CD4-positive, alpha-beta memory T cell (primary cell): ENCODE results near the gene FAM151B. TPM values are rescaled to one million over a fixed set of nuclear protein-coding genes. Genes with fewer than 3 reads are reported as not detected.
"Not testable (repeated sequence)": the region's sequence is repeated elsewhere in the genome, so short reads cannot be mapped to it uniquely, and the experiment has no call there.

Experiments used
- CTCF ChIA-PET: fragments of 350-600 bp; sonication (Branson Sonifier 250); formaldehyde crosslinking; loops from one replicate; lab custom pipeline; 2021; ENCODE audit warnings: inconsistent platforms; ENCODE audit not compliant: partially characterized antibody; lab: Charles Lee
- POLR2A ChIA-PET: fragments of 350-600 bp; sonication (Branson Sonifier 250); formaldehyde crosslinking; loops from one replicate; lab custom pipeline; 2021; ENCODE audit not compliant: partially characterized antibody; lab: Charles Lee
- DNase-seq, 5 donors: peaks; one replicate each; pipeline versions ENCODE4 v3.0.0 to v3.0.0-alpha.2; 2020 to 2022; ENCODE audit warnings: mixed read lengths in 1 of 5
- H3K27ac ChIP-seq: one replicate; pipeline ENCODE4 v1.7.0; 2013; ENCODE audit warnings: low read depth, low read length
- H3K27me3 ChIP-seq: 2 replicates; pipeline ENCODE4 v1.7.0; 2013; ENCODE audit warnings: mild to moderate bottlenecking, low read length, moderate library complexity; ENCODE audit not compliant: insufficient read depth
- H3K36me3 ChIP-seq: 2 replicates; pipeline ENCODE4 v1.7.0; 2013; ENCODE audit warnings: mild to moderate bottlenecking, low read length, moderate library complexity; ENCODE audit not compliant: insufficient read depth
- H3K4me1 ChIP-seq: 2 replicates; pipeline ENCODE4 v1.7.0; 2013; ENCODE audit warnings: mild to moderate bottlenecking, low read length, moderate library complexity; ENCODE audit not compliant: insufficient read depth
- H3K4me3 ChIP-seq, 2 donors: one replicate each; pipeline ENCODE4 v1.7.0; 2013; ENCODE audit warnings: low read length in 2 of 2, mild to moderate bottlenecking in 1 of 2
- H3K9me3 ChIP-seq, 2 donors: one replicate each; pipeline ENCODE4 v1.7.0; 2013; ENCODE audit warnings: low read length in 2 of 2, control low read depth in 1 of 2; ENCODE audit not compliant: control insufficient read depth in 1 of 2
- H3K27ac Mint-ChIP-seq, 7 donors: one replicate each; pipeline ENCODE4 v1.8.0; 2020 to 2021; ENCODE audit warnings: mixed read lengths in 7 of 7, mild to moderate bottlenecking in 6 of 7, inconsistent platforms in 3 of 7, moderate library complexity in 3 of 7
- H3K27me3 Mint-ChIP-seq, 2 donors: one replicate each; pipeline ENCODE4 v1.8.0; 2020 to 2021; ENCODE audit warnings: mixed read lengths in 2 of 2
- H3K36me3 Mint-ChIP-seq, 2 donors: one replicate each; pipeline ENCODE4 v1.8.0; 2020 to 2021; ENCODE audit warnings: mixed read lengths in 2 of 2, inconsistent platforms in 1 of 2, mild to moderate bottlenecking in 1 of 2
- H3K4me1 Mint-ChIP-seq, 4 donors: one replicate each; pipeline ENCODE4 v1.8.0; 2020 to 2021; ENCODE audit warnings: mixed read lengths in 4 of 4, mild to moderate bottlenecking in 1 of 4
- H3K4me3 Mint-ChIP-seq, 8 donors: one replicate each; pipeline ENCODE4 v1.8.0; 2020 to 2021; ENCODE audit warnings: mixed read lengths in 8 of 8, mild to moderate bottlenecking in 7 of 8, moderate library complexity in 6 of 8, inconsistent platforms in 3 of 8
- H3K9me3 Mint-ChIP-seq, 8 donors: one replicate each; pipeline ENCODE4 v1.8.0; 2020 to 2021; ENCODE audit warnings: mixed read lengths in 8 of 8, mild to moderate bottlenecking in 5 of 8, inconsistent platforms in 3 of 8, moderate library complexity in 1 of 8
- intact Hi-C: fragments of 100-400 bp; cut with micrococcal nuclease; formaldehyde crosslinking; loops from one replicate; pipeline ENCODE4 v1.15.1; 2023
- polyA plus RNA-seq, 2 donors: library from polyadenylated mRNA; unstranded; fragments of 300-500 nt; fragmentation: Illumina TruSeq; gene quantifications; one replicate each; pipeline ENCODE4 v1.2.3, GENCODE V29; 2021
- total RNA-seq, 2 experiments: library from RNA; stranded (reverse); gene quantifications; one replicate each; pipeline ENCODE4 v1.2.3, GENCODE V29; 2021

Gene FAM151B
- total and polyA plus RNA-seq, 4 experiments from 2014 or later: 0.16 to 0.47 (median 0.39) TPM; not detected in 1

- intact Hi-C loops: loop anchor here (10.0 kb wide), 1 partner anchor 821 kb away; the partner anchor contains the start of gene ZCCHC9
- no peak overlapping the region for H3K4me3 ChIP-seq
Measured at GRCh38 chr5:80483636-80484232, 4.2 kb upstream of the FAM151B start.

GRCh38 chr5:80487444-80487828 is 464 bp upstream of the FAM151B start:
- POLR2A ChIA-PET: no interaction called here
- Histone ChIP-seq H3K27me3 (no peaks in the 10 kb centered on the region), H3K4me1 (peaks cover 15% of the 10 kb centered on the region), H3K27ac (peak overlapping the region; percentile 9), H3K9me3 (no peaks in the 10 kb centered on the region), H3K4me3 (peak overlapping the region in 1 of 2 donors; percentile 48), H3K36me3 (no peaks in the 10 kb centered on the region)
- intact Hi-C loops: loop anchor here (10.0 kb wide), 1 partner anchor 817 kb away; the partner anchor contains the start of gene ZCCHC9
- peaks cover 0 to 29% (median 9%) of the 10 kb centered on the region in 8 donors for H3K9me3 Mint-ChIP-seq
- H3K4me3 Mint-ChIP-seq: peak overlapping the region; percentile 72 to 90 (median 78)
- peaks cover 7 to 20% (median 16%) of the 10 kb centered on the region in 4 donors for H3K4me1 Mint-ChIP-seq
- H3K27me3 Mint-ChIP-seq: peaks cover 6 to 10% of the 10 kb centered on the region in 2 donors
- no peak for DNase-seq
- H3K36me3 Mint-ChIP-seq: peaks cover 8 to 14% of the 10 kb centered on the region in 2 donors
- peak overlapping the region in 2 of 7 donors; percentile 29 to 87 for H3K27ac Mint-ChIP-seq
- CTCF ChIA-PET: interaction anchor here (1.0 kb wide), 1 partner anchor 9 kb away, joined by 3 read pairs; no protein-coding TSS in a partner anchor

More at GRCh38 chr5:80483636-80484232, 4.2 kb upstream of the FAM151B start:
- Histone ChIP-seq H3K27ac (no peak overlapping the region), H3K4me1 (peaks cover 15% of the 10 kb centered on the region), H3K27me3 (no peaks in the 10 kb centered on the region), H3K9me3 (no peaks in the 10 kb centered on the region), H3K36me3 (no peaks in the 10 kb centered on the region)
- Mint-ChIP-seq H3K4me1 (peaks cover 7 to 20% (median 14%) of the 10 kb centered on the region in 4 donors), H3K36me3 (peaks cover 15 to 26% of the 10 kb centered on the region in 2 donors), H3K4me3 (no peak overlapping the region), H3K27me3 (peaks cover 4 to 8% of the 10 kb centered on the region in 2 donors), H3K9me3 (peaks cover 0 to 42% (median 17%) of the 10 kb centered on the region in 8 donors), H3K27ac (no peak overlapping the region)
- ChIA-PET POLR2A (no interaction called here), CTCF (no interaction called here)
- no peak for DNase-seq

- Histone ChIP-seq H3K27ac (no peak overlapping the region), H3K4me3 (no peak overlapping the region), H3K4me1 (peaks cover 15% of the 10 kb centered on the region), H3K36me3 (no peaks in the 10 kb centered on the region), H3K9me3 (no peaks in the 10 kb centered on the region), H3K27me3 (no peaks in the 10 kb centered on the region)
- peaks cover 6 to 10% of the 10 kb centered on the region in 2 donors for H3K27me3 Mint-ChIP-seq
- no peak for DNase-seq
- no peak overlapping the region for H3K27ac Mint-ChIP-seq
- H3K4me3 Mint-ChIP-seq: no peak overlapping the region
- ChIA-PET POLR2A (no interaction called here), CTCF (no interaction called here)
- H3K9me3 Mint-ChIP-seq: peaks cover 0 to 10% (median 0%) of the 10 kb centered on the region in 8 donors
- peaks cover 7 to 20% (median 15%) of the 10 kb centered on the region in 4 donors for H3K4me1 Mint-ChIP-seq
- H3K36me3 Mint-ChIP-seq: peaks cover 2% of the 10 kb centered on the region in 2 donors
- intact Hi-C loops: no loop called here
Measured at GRCh38 chr5:80491296-80491695, 3.4 kb downstream of the FAM151B start.

- Histone ChIP-seq H3K9me3 (no peaks in the 10 kb centered on the region), H3K36me3 (no peaks in the 10 kb centered on the region), H3K4me3 (no peak overlapping the region), H3K4me1 (peaks cover 7% of the 10 kb centered on the region), H3K27ac (no peak overlapping the region), H3K27me3 (no peaks in the 10 kb centered on the region)
- CTCF ChIA-PET: interaction anchor here (0.8 kb wide), 1 partner anchor 11 kb away, joined by 3 read pairs; no protein-coding TSS in a partner anchor
- Mint-ChIP-seq H3K9me3 (peaks cover 0 to 3% (median 0%) of the 10 kb centered on the region in 8 donors), H3K27me3 (peaks cover 2% of the 10 kb centered on the region in 2 donors), H3K36me3 (peaks cover 0 to 2% of the 10 kb centered on the region in 2 donors), H3K27ac (no peak overlapping the region), H3K4me3 (no peak overlapping the region), H3K4me1 (peaks cover 2 to 7% (median 6%) of the 10 kb centered on the region in 4 donors)
- intact Hi-C loops: no loop called here
- POLR2A ChIA-PET: no interaction called here
- DNase-seq: no peak
Measured at GRCh38 chr5:80492741-80493140, 4.8 kb downstream of the FAM151B start.

- H3K27ac ChIP-seq, DNase-seq, H3K36me3 Mint-ChIP-seq, H3K4me1 ChIP-seq, intact Hi-C loops, H3K27ac Mint-ChIP-seq, H3K9me3 Mint-ChIP-seq, H3K27me3 Mint-ChIP-seq, H3K36me3 ChIP-seq, H3K4me3 Mint-ChIP-seq, H3K4me3 ChIP-seq, H3K9me3 ChIP-seq, H3K4me1 Mint-ChIP-seq, POLR2A ChIA-PET, H3K27me3 ChIP-seq: not testable (repeated sequence)
- CTCF ChIA-PET: interaction anchor here (0.8 kb wide), 1 partner anchor 12 kb away, joined by 3 read pairs; no protein-coding TSS in a partner anchor
Measured at GRCh38 chr5:80493443-80493842, 5.5 kb downstream of the FAM151B start.

GRCh38 chr5:80495891-80496290 is 8.0 kb downstream of the FAM151B start:
- H3K27ac ChIP-seq: no peak overlapping the region
- POLR2A ChIA-PET: no interaction called here
- H3K4me3 ChIP-seq: no peak overlapping the region
- H3K27me3 Mint-ChIP-seq: no peaks in the 10 kb centered on the region
- H3K27ac Mint-ChIP-seq: no peak overlapping the region
- peaks cover 0 to 2% of the 10 kb centered on the region in 2 donors for H3K36me3 Mint-ChIP-seq
- no peaks in the 10 kb centered on the region for H3K36me3 ChIP-seq
- no peak for DNase-seq
- no peak overlapping the region for H3K4me3 Mint-ChIP-seq
- H3K9me3 ChIP-seq: no peaks in the 10 kb centered on the region
- H3K4me1 ChIP-seq: no peaks in the 10 kb centered on the region
- intact Hi-C loops: no loop called here
- peaks cover 0 to 2% (median 0%) of the 10 kb centered on the region in 8 donors for H3K9me3 Mint-ChIP-seq
- no peaks in the 10 kb centered on the region for H3K27me3 ChIP-seq
- H3K4me1 Mint-ChIP-seq: no peaks in the 10 kb centered on the region
- CTCF ChIA-PET: interaction anchor here (0.7 kb wide), 1 partner anchor 14 kb away, joined by 3 read pairs; no protein-coding TSS in a partner anchor

GRCh38 chr5:80502800-80503199 is 14.9 kb downstream of the FAM151B start:
- Mint-ChIP-seq H3K9me3 (no peaks in the 10 kb centered on the region), H3K27ac (no peak overlapping the region), H3K4me3 (no peak overlapping the region), H3K36me3 (no peaks in the 10 kb centered on the region), H3K4me1 (peaks cover 5 to 9% (median 7%) of the 10 kb centered on the region in 4 donors), H3K27me3 (peaks cover 0 to 1% of the 10 kb centered on the region in 2 donors)
- H3K27ac ChIP-seq: no peak overlapping the region
- H3K4me1 ChIP-seq: no peaks in the 10 kb centered on the region
- no peaks in the 10 kb centered on the region for H3K27me3 ChIP-seq
- no peak overlapping the region for H3K4me3 ChIP-seq
- H3K36me3 ChIP-seq: no peaks in the 10 kb centered on the region
- CTCF ChIA-PET: interaction anchor here (1.2 kb wide), 1 partner anchor 21 kb away, joined by 3 read pairs; no protein-coding TSS in a partner anchor
- intact Hi-C loops: no loop called here
- POLR2A ChIA-PET: no interaction called here
- no peak for DNase-seq
- H3K9me3 ChIP-seq: no peaks in the 10 kb centered on the region
